Measurements from ENCODE around the gene TKTL1.

DNA sequence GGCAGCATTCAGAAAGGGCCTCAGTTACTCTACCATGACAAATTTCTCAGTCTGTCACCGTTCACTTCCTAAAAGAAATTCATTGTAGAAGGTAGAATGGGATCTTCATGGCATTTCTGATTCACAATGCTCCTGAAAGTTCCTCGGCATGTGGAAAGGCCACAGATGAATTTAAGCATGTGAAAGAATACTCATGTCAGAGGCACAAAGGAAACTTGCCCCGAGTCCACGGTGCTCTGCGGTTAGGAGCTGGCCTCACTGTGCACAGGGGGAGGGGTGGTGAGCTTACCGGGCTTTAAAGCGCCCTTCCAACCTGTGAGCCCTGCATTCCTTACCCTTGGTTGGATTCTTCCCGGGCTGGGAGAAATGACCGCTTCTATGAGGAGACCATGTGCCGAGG, 9.3 kb downstream of the TKTL1 start:
- TF ChIP-seq, protein P1, sequence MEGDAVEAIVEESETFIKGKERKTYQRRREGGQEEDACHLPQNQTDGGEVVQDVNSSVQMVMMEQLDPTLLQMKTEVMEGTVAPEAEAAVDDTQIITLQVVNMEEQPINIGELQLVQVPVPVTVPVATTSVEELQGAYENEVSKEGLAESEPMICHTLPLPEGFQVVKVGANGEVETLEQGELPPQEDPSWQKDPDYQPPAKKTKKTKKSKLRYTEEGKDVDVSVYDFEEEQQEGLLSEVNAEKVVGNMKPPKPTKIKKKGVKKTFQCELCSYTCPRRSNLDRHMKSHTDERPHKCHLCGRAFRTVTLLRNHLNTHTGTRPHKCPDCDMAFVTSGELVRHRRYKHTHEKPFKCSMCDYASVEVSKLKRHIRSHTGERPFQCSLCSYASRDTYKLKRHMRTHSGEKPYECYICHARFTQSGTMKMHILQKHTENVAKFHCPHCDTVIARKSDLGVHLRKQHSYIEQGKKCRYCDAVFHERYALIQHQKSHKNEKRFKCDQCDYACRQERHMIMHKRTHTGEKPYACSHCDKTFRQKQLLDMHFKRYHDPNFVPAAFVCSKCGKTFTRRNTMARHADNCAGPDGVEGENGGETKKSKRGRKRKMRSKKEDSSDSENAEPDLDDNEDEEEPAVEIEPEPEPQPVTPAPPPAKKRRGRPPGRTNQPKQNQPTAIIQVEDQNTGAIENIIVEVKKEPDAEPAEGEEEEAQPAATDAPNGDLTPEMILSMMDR (IDR thresholded peaks at IDR 0.05; ENCODE audit: low read depth, low read length, poor library complexity, severe bottlenecking), result no peak
- TF ChIP-seq EZH2phosphoT487 (IDR thresholded peaks at IDR 0.05; ENCODE audit: borderline replicate concordance, low read length), result no peak

Data from DOHH2 (cell line).